ENCODE data around the gene MED15.

DNA sequence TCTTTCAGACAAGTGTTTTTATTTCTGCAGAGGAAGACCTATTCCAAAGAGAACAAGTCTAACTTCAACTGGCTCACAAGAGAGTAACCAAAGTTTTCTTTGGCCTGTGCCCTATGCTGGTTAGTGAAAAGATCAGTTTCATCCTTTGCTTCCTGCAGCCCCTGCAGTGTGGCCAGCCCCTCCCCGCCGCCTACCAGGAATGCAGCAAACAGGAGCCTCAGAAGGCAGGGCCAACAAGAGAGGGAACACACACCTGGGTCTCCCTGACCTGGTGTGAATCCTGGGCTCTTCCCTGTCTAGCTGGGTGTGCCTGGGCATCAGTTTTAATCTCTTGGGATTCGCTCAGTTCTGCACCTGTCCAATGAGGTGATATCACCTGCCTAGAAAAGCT is 48.3 kb upstream of the MED15 start:
- TF ChIP-seq, protein P1, sequence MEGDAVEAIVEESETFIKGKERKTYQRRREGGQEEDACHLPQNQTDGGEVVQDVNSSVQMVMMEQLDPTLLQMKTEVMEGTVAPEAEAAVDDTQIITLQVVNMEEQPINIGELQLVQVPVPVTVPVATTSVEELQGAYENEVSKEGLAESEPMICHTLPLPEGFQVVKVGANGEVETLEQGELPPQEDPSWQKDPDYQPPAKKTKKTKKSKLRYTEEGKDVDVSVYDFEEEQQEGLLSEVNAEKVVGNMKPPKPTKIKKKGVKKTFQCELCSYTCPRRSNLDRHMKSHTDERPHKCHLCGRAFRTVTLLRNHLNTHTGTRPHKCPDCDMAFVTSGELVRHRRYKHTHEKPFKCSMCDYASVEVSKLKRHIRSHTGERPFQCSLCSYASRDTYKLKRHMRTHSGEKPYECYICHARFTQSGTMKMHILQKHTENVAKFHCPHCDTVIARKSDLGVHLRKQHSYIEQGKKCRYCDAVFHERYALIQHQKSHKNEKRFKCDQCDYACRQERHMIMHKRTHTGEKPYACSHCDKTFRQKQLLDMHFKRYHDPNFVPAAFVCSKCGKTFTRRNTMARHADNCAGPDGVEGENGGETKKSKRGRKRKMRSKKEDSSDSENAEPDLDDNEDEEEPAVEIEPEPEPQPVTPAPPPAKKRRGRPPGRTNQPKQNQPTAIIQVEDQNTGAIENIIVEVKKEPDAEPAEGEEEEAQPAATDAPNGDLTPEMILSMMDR (conservative IDR thresholded peaks at IDR 0.05) = no peak
- no peak for TF ChIP-seq EZH2 (IDR thresholded peaks at IDR 0.05; ENCODE audit: low read depth)

Data from PC-9 (cell line).